Activated B cell treated with CpG ODN at 0.5 μM for 24 hours (primary cell): Measurements from ENCODE around the gene EDC4. TPM values are rescaled to one million over a fixed set of nuclear protein-coding genes. Genes with fewer than 3 reads are reported as not detected.

Experiments used
- ATAC-seq: fragments of 200-7000 bp; cut with Tn5 transposase; one replicate; pipeline ENCODE4 v1.10.0; 2021; ENCODE audit warnings: low read depth, mild to moderate bottlenecking, moderate library complexity
- CTCF ChIA-PET: fragments of 350-600 bp; sonication (Branson Sonifier 250); formaldehyde crosslinking; loops from one replicate; lab custom pipeline; 2021; ENCODE audit warnings: antibody characterized with exemption; lab: Charles Lee
- POLR2A ChIA-PET: fragments of 350-600 bp; sonication (Branson Sonifier 250); formaldehyde crosslinking; loops from one replicate; lab custom pipeline; 2021; ENCODE audit warnings: antibody characterized with exemption; lab: Charles Lee
- DNase-seq: peaks from one replicate; pipeline ENCODE4 v3.0.0; 2022
- H3K27ac Mint-ChIP-seq: one replicate; pipeline ENCODE4 v1.8.0; 2020; ENCODE audit warnings: mixed read lengths
- H3K27me3 Mint-ChIP-seq: one replicate; pipeline ENCODE4 v1.8.0; 2021; ENCODE audit warnings: mixed read lengths
- H3K36me3 Mint-ChIP-seq: one replicate; pipeline ENCODE4 v1.8.0; 2021; ENCODE audit warnings: low read depth, mixed read lengths
- H3K4me1 Mint-ChIP-seq: one replicate; pipeline ENCODE4 v1.8.0; 2021; ENCODE audit warnings: mixed read lengths
- H3K4me3 Mint-ChIP-seq: one replicate; pipeline ENCODE4 v1.8.0; 2020; ENCODE audit warnings: mild to moderate bottlenecking, mixed read lengths
- H3K9me3 Mint-ChIP-seq: one replicate; pipeline ENCODE4 v1.8.0; 2020; ENCODE audit warnings: mixed read lengths
- intact Hi-C: fragments of 100-400 bp; cut with micrococcal nuclease; formaldehyde crosslinking; loops from one replicate; pipeline ENCODE4 v1.15.1; 2024
- total RNA-seq: library from RNA; stranded (reverse); gene quantifications from 2 replicates; pipeline ENCODE4 v1.2.3, GENCODE V29; 2022
- TF ChIP-seq, protein P1 (sequence below): fragments of 200-600 bp; IDR thresholded peaks from one replicate; pipeline ENCODE4 v1.8.0; 2022; ENCODE audit warnings: antibody characterized with exemption, mild to moderate bottlenecking

EDC4 gene
- total RNA-seq, 1 donor from 2014 or later = 71.5 TPM

DNA sequence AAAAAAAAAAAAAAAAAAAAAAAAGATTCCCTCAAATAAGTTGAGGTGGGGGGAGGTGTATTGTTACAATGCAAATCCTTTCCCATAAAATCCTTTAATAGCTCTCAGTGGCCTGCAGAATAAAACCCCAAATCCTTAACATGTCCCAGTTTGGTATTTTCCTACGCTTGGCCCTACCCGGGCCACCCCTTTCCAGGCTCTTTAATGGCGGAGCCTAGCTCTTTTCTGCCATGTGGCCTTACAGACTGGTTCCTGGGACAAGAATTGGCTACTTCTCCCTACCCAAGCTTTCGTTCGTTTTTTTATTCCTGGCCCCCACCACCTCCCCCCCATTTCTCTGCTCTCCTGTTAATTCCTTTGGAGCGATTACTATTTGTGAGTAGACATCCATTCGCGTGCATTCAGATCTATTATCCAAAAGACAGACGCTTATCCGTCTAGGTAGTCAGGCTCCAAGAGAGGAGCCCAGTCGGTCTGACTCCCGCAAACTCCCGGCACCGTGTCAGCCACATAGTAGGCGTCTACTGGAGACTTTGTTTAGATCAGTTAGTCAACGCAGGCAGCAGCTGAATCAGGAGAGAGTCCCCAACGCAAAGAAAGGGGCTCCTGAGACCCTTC lies 31.5 kb upstream of the EDC4 start:
- Mint-ChIP-seq H3K27ac (peak overlapping the region; percentile 95), H3K4me3 (peak overlapping the region; percentile 95), H3K36me3 (peaks cover 4% of the 10 kb centered on the region), H3K9me3 (no peaks in the 10 kb centered on the region), H3K4me1 (peaks cover 43% of the 10 kb centered on the region), H3K27me3 (no peaks in the 10 kb centered on the region)
- DNase-seq = no peak
- POLR2A ChIA-PET = no interaction called here
- CTCF ChIA-PET = interaction anchor here (1.2 kb wide), 1 partner anchor 24 kb away, joined by 4 read pairs; no protein-coding TSS in a partner anchor
- ATAC-seq = no peak
- TF ChIP-seq, protein P1, sequence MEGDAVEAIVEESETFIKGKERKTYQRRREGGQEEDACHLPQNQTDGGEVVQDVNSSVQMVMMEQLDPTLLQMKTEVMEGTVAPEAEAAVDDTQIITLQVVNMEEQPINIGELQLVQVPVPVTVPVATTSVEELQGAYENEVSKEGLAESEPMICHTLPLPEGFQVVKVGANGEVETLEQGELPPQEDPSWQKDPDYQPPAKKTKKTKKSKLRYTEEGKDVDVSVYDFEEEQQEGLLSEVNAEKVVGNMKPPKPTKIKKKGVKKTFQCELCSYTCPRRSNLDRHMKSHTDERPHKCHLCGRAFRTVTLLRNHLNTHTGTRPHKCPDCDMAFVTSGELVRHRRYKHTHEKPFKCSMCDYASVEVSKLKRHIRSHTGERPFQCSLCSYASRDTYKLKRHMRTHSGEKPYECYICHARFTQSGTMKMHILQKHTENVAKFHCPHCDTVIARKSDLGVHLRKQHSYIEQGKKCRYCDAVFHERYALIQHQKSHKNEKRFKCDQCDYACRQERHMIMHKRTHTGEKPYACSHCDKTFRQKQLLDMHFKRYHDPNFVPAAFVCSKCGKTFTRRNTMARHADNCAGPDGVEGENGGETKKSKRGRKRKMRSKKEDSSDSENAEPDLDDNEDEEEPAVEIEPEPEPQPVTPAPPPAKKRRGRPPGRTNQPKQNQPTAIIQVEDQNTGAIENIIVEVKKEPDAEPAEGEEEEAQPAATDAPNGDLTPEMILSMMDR = no peak
- intact Hi-C loops = no loop called here

GRCh38 chr16:67841816-67842508 lies 30.9 kb upstream of the EDC4 start, which contains the start of gene THAP11:
Gene THAP11 (plus strand): TSS chr16:67842320. CDS start chr16:67842555, 235 bp downstream.
- peaks cover 43% of the 10 kb centered on the region for H3K4me1 Mint-ChIP-seq
- H3K9me3 Mint-ChIP-seq = no peaks in the 10 kb centered on the region
- POLR2A ChIA-PET = no interaction called here
- H3K27ac Mint-ChIP-seq = peak within 1 kb of the TSS; percentile 95
- CTCF ChIA-PET = interaction anchor here (1.2 kb wide), 1 partner anchor 25 kb away, joined by 4 read pairs; no protein-coding TSS in a partner anchor
- H3K27me3 Mint-ChIP-seq = no peaks in the 10 kb centered on the region
- intact Hi-C loops = loop anchor here (1.0 kb wide), 7 partner anchors 9 to 243 kb away; partner anchors contain the start of genes EDC4, GFOD2, NFATC3 and PSKH1
- peak within 1 kb of the TSS; percentile 95 for H3K4me3 Mint-ChIP-seq
- DNase-seq = peak; percentile 95
- peaks cover 4% of the 10 kb centered on the region for H3K36me3 Mint-ChIP-seq
- ATAC-seq = peak; percentile 54
- TF ChIP-seq, protein P1 = peak; percentile 38

DNA sequence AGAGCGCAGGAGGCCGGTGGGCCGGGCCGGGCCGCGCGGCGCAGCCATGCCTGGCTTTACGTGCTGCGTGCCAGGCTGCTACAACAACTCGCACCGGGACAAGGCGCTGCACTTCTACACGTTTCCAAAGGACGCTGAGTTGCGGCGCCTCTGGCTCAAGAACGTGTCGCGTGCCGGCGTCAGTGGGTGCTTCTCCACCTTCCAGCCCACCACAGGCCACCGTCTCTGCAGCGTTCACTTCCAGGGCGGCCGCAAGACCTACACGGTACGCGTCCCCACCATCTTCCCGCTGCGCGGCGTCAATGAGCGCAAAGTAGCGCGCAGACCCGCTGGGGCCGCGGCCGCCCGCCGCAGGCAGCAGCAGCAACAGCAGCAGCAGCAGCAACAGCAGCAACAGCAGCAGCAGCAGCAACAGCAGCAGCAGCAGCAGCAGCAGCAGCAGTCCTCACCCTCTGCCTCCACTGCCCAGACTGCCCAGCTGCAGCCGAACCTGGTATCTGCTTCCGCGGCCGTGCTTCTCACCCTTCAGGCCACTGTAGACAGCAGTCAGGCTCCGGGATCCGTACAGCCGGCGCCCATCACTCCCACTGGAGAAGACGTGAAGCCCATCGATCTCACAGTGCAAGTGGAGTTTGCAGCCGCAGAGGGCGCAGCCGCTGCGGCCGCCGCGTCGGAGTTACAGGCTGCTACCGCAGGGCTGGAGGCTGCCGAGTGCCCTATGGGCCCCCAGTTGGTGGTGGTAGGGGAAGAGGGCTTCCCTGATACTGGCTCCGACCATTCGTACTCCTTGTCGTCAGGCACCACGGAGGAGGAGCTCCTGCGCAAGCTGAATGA lies 30.1 kb upstream of the EDC4 start:
- H3K27me3 Mint-ChIP-seq = no peaks in the 10 kb centered on the region

DNA sequence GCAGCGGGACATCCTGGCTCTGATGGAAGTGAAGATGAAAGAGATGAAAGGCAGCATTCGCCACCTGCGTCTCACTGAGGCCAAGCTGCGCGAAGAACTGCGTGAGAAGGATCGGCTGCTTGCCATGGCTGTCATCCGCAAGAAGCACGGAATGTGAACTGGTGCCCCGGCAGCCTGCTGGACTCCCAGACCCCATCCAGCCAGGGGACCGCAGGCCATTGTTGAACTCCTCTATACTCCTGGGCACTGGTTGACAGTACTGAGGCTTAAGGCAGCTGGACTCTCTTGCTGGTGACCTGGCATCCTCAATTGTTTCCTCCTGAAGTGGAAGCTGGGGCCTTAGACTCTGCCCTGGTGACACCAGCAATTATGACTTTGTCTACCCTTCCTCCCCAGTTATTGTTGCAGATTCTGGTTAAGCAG lies 29.5 kb upstream of the EDC4 start:
- H3K27ac Mint-ChIP-seq = peak overlapping the region; percentile 93
- no peaks in the 10 kb centered on the region for H3K9me3 Mint-ChIP-seq
- peaks cover 52% of the 10 kb centered on the region for H3K4me1 Mint-ChIP-seq
- H3K27me3 Mint-ChIP-seq = no peaks in the 10 kb centered on the region
- intact Hi-C loops = no loop called here
- TF ChIP-seq, protein P1 = no peak
- H3K4me3 Mint-ChIP-seq = peak overlapping the region; percentile 91
- no peak for DNase-seq
- ATAC-seq = no peak
- H3K36me3 Mint-ChIP-seq = peaks cover 4% of the 10 kb centered on the region
- CTCF ChIA-PET = interaction anchor here (1.8 kb wide), 1 partner anchor 10 kb away, joined by 5 read pairs; no protein-coding TSS in a partner anchor
- POLR2A ChIA-PET = interaction anchor here (0.5 to 3.9 kb wide), 7 partner anchors 9 to 845 kb away, joined by 3 to 21 read pairs (median 3); partner anchors contain the start of genes RANBP10 and TSNAXIP1

More for the DNA sequence above, 30.1 kb upstream of the EDC4 start:
- Mint-ChIP-seq H3K9me3 (no peaks in the 10 kb centered on the region), H3K4me1 (peaks cover 46% of the 10 kb centered on the region), H3K36me3 (peaks cover 4% of the 10 kb centered on the region), H3K27ac (peak overlapping the region; percentile 93), H3K4me3 (peak overlapping the region; percentile 91)
- intact Hi-C loops = loop anchor here (1.0 kb wide), 7 partner anchors 9 to 243 kb away; partner anchors contain the start of genes EDC4, GFOD2, NFATC3 and PSKH1
- TF ChIP-seq, protein P1 = no peak
- ChIA-PET POLR2A (interaction anchor here (0.5 to 3.9 kb wide), 9 partner anchors 9 to 844 kb away, joined by 3 to 21 read pairs (median 3); partner anchors contain the start of genes RANBP10 and TSNAXIP1), CTCF (interaction anchor here (1.8 kb wide), 1 partner anchor 9 kb away, joined by 5 read pairs; no protein-coding TSS in a partner anchor)
- no peak for DNase-seq
- ATAC-seq = peak; percentile 16
